NCI-H2196 (cell line): ENCODE data around the gene CYSRT1.
"Not testable (repeated sequence)": the region's sequence is repeated elsewhere in the genome, so short reads cannot be mapped to it uniquely, and the experiment has no call there.

Experiments
- DNase-seq: peaks from one replicate; lab custom pipeline; 2025; ENCODE audit not compliant: unreplicated experiment; lab: John Stamatoyannopoulos, UW

CYSRT1 gene

GRCh38 chr9:137236936-137237421, 12.0 kb downstream of the CYSRT1 start:
- DNase-seq, result peak; percentile 87

GRCh38 chr9:137237759-137238726, 13.1 kb downstream of the CYSRT1 start:
- DNase-seq, result peak; percentile 88

- not testable (repeated sequence) for DNase-seq
These were observed 14.7 kb downstream of the CYSRT1 start for GRCh38 chr9:137239541-137240200.

GRCh38 chr9:137240318-137240840, 15.4 kb downstream of the CYSRT1 start:
- DNase-seq, result peak; percentile 61

- DNase-seq, result peak; percentile 98
These were observed 16.0 kb downstream of the CYSRT1 start, which contains the start of gene TUBB4B for GRCh38 chr9:137240841-137241489. Gene TUBB4B, plus strand, starts transcription at chr9:137241287. Its CDS starts 74 bp downstream, at chr9:137241361.

- no peak for DNase-seq
These were observed 16.7 kb downstream of the CYSRT1 start for GRCh38 chr9:137241490-137242268.

GRCh38 chr9:137242269-137243203, 17.6 kb downstream of the CYSRT1 start:
- no peak for DNase-seq

- not testable (repeated sequence) for DNase-seq
These were observed 18.3 kb downstream of the CYSRT1 start for GRCh38 chr9:137243266-137243625.

- no peak for DNase-seq
These were observed 18.9 kb downstream of the CYSRT1 start for GRCh38 chr9:137243626-137244485.

GRCh38 chr9:137244486-137245449, 19.8 kb downstream of the CYSRT1 start:
- peak; percentile 23 for DNase-seq

GRCh38 chr9:137245450-137246421, 20.8 kb downstream of the CYSRT1 start:
- DNase-seq, result no peak

GRCh38 chr9:137247135-137247915, 22.4 kb downstream of the CYSRT1 start:
- peak; percentile 56 for DNase-seq

GRCh38 chr9:137247916-137248175, 22.9 kb downstream of the CYSRT1 start:
- DNase-seq, result no peak

- no peak for DNase-seq
These were observed 25.6 kb downstream of the CYSRT1 start for GRCh38 chr9:137250329-137251193.

- no peak for DNase-seq
These were observed 26.2 kb downstream of the CYSRT1 start, which contains the start of gene STPG3 for GRCh38 chr9:137251194-137251461. Gene STPG3, plus strand, starts transcription at chr9:137251286. Its CDS starts 1 bp downstream, at chr9:137251287.
